Measurements from ENCODE around the gene VWA2. TPM values are rescaled to one million over a fixed set of nuclear protein-coding genes. Genes with fewer than 3 reads are reported as not detected.

VWA2 gene
- total and polyA plus RNA-seq, 7 experiments from 2014 or later = 0.11 to 0.27 TPM; not detected in 5

GRCh38 chr10:114228156-114228555, 10.9 kb upstream of the VWA2 start:
- no peaks in the 10 kb centered on the region for H3K4me1 ChIP-seq (ENCODE audit: control insufficient read depth in 2 of 2, insufficient read depth in 2 of 2, low read length in 2 of 2)
- POLR2A ChIA-PET = no interaction called here
- ATAC-seq (no peak), DNase-seq (no peak)
- H3K27ac ChIP-seq (ENCODE audit: low read depth, low read length) = no peak overlapping the region
- Mint-ChIP-seq H3K4me3 (no peak overlapping the region), H3K4me1 (no peaks in the 10 kb centered on the region), H3K27me3 (peaks cover 21 to 38% (median 29%) of the 10 kb centered on the region in 5 donors), H3K27ac (no peak overlapping the region), H3K36me3 (no peaks in the 10 kb centered on the region), H3K9me3 (no peaks in the 10 kb centered on the region)
- no peak overlapping the region for H3K4me3 ChIP-seq (ENCODE audit: low read length)
- intact Hi-C loops (cut with micrococcal nuclease) = no loop called here
- H3K36me3 ChIP-seq (ENCODE audit: control insufficient read depth in 2 of 3, insufficient read depth in 3 of 3, low read length in 3 of 3) = no peaks in the 10 kb centered on the region
- H3K9me3 ChIP-seq (ENCODE audit: control insufficient read depth in 2 of 3, low read length in 3 of 3) = no peaks in the 10 kb centered on the region
- H3K27me3 ChIP-seq (ENCODE audit: control insufficient read depth in 2 of 2, insufficient read depth in 2 of 2, low read length in 2 of 2) = no peaks in the 10 kb centered on the region
- CTCF ChIA-PET = no interaction called here

GRCh38 chr10:114232561-114233176, 6.4 kb upstream of the VWA2 start:
- no peak overlapping the region for H3K27ac Mint-ChIP-seq
- H3K36me3 Mint-ChIP-seq = no peaks in the 10 kb centered on the region
- Histone ChIP-seq H3K36me3 (ENCODE audit: control insufficient read depth in 2 of 3, insufficient read depth in 3 of 3, low read length in 3 of 3) (no peaks in the 10 kb centered on the region), H3K27ac (ENCODE audit: low read depth, low read length) (no peak overlapping the region), H3K27me3 (ENCODE audit: control insufficient read depth in 2 of 2, insufficient read depth in 2 of 2, low read length in 2 of 2) (no peaks in the 10 kb centered on the region), H3K9me3 (ENCODE audit: control insufficient read depth in 2 of 3, low read length in 3 of 3) (no peaks in the 10 kb centered on the region), H3K4me3 (ENCODE audit: low read length) (no peak overlapping the region), H3K4me1 (ENCODE audit: control insufficient read depth in 2 of 2, insufficient read depth in 2 of 2, low read length in 2 of 2) (no peaks in the 10 kb centered on the region)
- intact Hi-C loops (cut with micrococcal nuclease) = no loop called here
- ATAC-seq (no peak), DNase-seq (no peak)
- H3K27me3 Mint-ChIP-seq = peaks cover 17 to 41% (median 35%) of the 10 kb centered on the region in 5 donors
- CTCF ChIA-PET = no interaction called here
- no peaks in the 10 kb centered on the region for H3K9me3 Mint-ChIP-seq
- H3K4me1 Mint-ChIP-seq = no peaks in the 10 kb centered on the region
- H3K4me3 Mint-ChIP-seq = no peak overlapping the region
- POLR2A ChIA-PET = no interaction called here

GRCh38 chr10:114233482-114233881, 5.6 kb upstream of the VWA2 start:
- DNase-seq = no peak
- no peaks in the 10 kb centered on the region for H3K9me3 ChIP-seq (ENCODE audit: control insufficient read depth in 2 of 3, low read length in 3 of 3)
- Mint-ChIP-seq H3K4me1 (peaks cover 0 to 4% (median 2%) of the 10 kb centered on the region in 7 donors), H3K27ac (no peak overlapping the region), H3K27me3 (peaks cover 20 to 43% (median 37%) of the 10 kb centered on the region in 5 donors), H3K9me3 (no peaks in the 10 kb centered on the region), H3K4me3 (no peak overlapping the region), H3K36me3 (no peaks in the 10 kb centered on the region)
- no peaks in the 10 kb centered on the region for H3K4me1 ChIP-seq (ENCODE audit: control insufficient read depth in 2 of 2, insufficient read depth in 2 of 2, low read length in 2 of 2)
- no peaks in the 10 kb centered on the region for H3K27me3 ChIP-seq (ENCODE audit: control insufficient read depth in 2 of 2, insufficient read depth in 2 of 2, low read length in 2 of 2)
- no peak overlapping the region for H3K4me3 ChIP-seq (ENCODE audit: low read length)
- H3K36me3 ChIP-seq (ENCODE audit: control insufficient read depth in 2 of 3, insufficient read depth in 3 of 3, low read length in 3 of 3) = no peaks in the 10 kb centered on the region
- no peak overlapping the region for H3K27ac ChIP-seq (ENCODE audit: low read depth, low read length)
- no peak for ATAC-seq
- ChIA-PET POLR2A (no interaction called here), CTCF (no interaction called here)
- intact Hi-C loops (cut with micrococcal nuclease) = no loop called here

- Mint-ChIP-seq H3K27me3 (peaks cover 26 to 49% (median 44%) of the 10 kb centered on the region in 5 donors), H3K9me3 (no peaks in the 10 kb centered on the region), H3K4me1 (peaks cover 0 to 9% (median 4%) of the 10 kb centered on the region in 7 donors), H3K36me3 (no peaks in the 10 kb centered on the region), H3K27ac (no peak overlapping the region), H3K4me3 (no peak overlapping the region)
- ATAC-seq (no peak), DNase-seq (no peak)
- Histone ChIP-seq H3K36me3 (ENCODE audit: control insufficient read depth in 2 of 3, insufficient read depth in 3 of 3, low read length in 3 of 3) (no peaks in the 10 kb centered on the region), H3K4me3 (ENCODE audit: low read length) (no peak overlapping the region), H3K27ac (ENCODE audit: low read depth, low read length) (no peak overlapping the region), H3K4me1 (ENCODE audit: control insufficient read depth in 2 of 2, insufficient read depth in 2 of 2, low read length in 2 of 2) (no peaks in the 10 kb centered on the region), H3K9me3 (ENCODE audit: control insufficient read depth in 2 of 3, low read length in 3 of 3) (no peaks in the 10 kb centered on the region), H3K27me3 (ENCODE audit: control insufficient read depth in 2 of 2, insufficient read depth in 2 of 2, low read length in 2 of 2) (peaks cover 0 to 4% of the 10 kb centered on the region in 2 donors)
- POLR2A ChIA-PET = no interaction called here
- CTCF ChIA-PET = no interaction called here
- intact Hi-C loops (cut with micrococcal nuclease) = no loop called here
Measured at GRCh38 chr10:114234132-114234531, 4.9 kb upstream of the VWA2 start.

GRCh38 chr10:114239994-114240345, 916 bp downstream of the VWA2 start:
- H3K27ac Mint-ChIP-seq = no peak overlapping the region
- no peak overlapping the region for H3K27ac ChIP-seq (ENCODE audit: low read depth, low read length)
- peaks cover 61 to 73% (median 65%) of the 10 kb centered on the region in 5 donors for H3K27me3 Mint-ChIP-seq
- intact Hi-C loops (cut with micrococcal nuclease) = no loop called here
- no peaks in the 10 kb centered on the region for H3K36me3 Mint-ChIP-seq
- POLR2A ChIA-PET = no interaction called here
- no peaks in the 10 kb centered on the region for H3K36me3 ChIP-seq (ENCODE audit: control insufficient read depth in 2 of 3, insufficient read depth in 3 of 3, low read length in 3 of 3)
- peak overlapping the region in 5 of 10 donors; percentile 1 to 37 (median 19) for H3K4me3 Mint-ChIP-seq
- peaks cover 0 to 4% of the 10 kb centered on the region in 2 donors for H3K27me3 ChIP-seq (ENCODE audit: control insufficient read depth in 2 of 2, insufficient read depth in 2 of 2, low read length in 2 of 2)
- ATAC-seq (no peak), DNase-seq (no peak)
- no peaks in the 10 kb centered on the region for H3K9me3 Mint-ChIP-seq
- H3K4me1 ChIP-seq (ENCODE audit: control insufficient read depth in 2 of 2, insufficient read depth in 2 of 2, low read length in 2 of 2) = no peaks in the 10 kb centered on the region
- no peak overlapping the region for H3K4me3 ChIP-seq (ENCODE audit: low read length)
- H3K4me1 Mint-ChIP-seq = peaks cover 0 to 9% (median 4%) of the 10 kb centered on the region in 7 donors
- no peaks in the 10 kb centered on the region for H3K9me3 ChIP-seq (ENCODE audit: control insufficient read depth in 2 of 3, low read length in 3 of 3)
- CTCF ChIA-PET = no interaction called here

- H3K9me3 Mint-ChIP-seq = no peaks in the 10 kb centered on the region
- DNase-seq (no peak), ATAC-seq (no peak)
- H3K27ac Mint-ChIP-seq = no peak overlapping the region
- Histone ChIP-seq H3K27me3 (ENCODE audit: control insufficient read depth in 2 of 2, insufficient read depth in 2 of 2, low read length in 2 of 2) (peaks cover 0 to 4% of the 10 kb centered on the region in 2 donors), H3K4me1 (ENCODE audit: control insufficient read depth in 2 of 2, insufficient read depth in 2 of 2, low read length in 2 of 2) (no peaks in the 10 kb centered on the region), H3K36me3 (ENCODE audit: control insufficient read depth in 2 of 3, insufficient read depth in 3 of 3, low read length in 3 of 3) (no peaks in the 10 kb centered on the region), H3K4me3 (ENCODE audit: low read length) (no peak overlapping the region), H3K9me3 (ENCODE audit: control insufficient read depth in 2 of 3, low read length in 3 of 3) (no peaks in the 10 kb centered on the region), H3K27ac (ENCODE audit: low read depth, low read length) (no peak overlapping the region)
- H3K36me3 Mint-ChIP-seq = no peaks in the 10 kb centered on the region
- no peak overlapping the region for H3K4me3 Mint-ChIP-seq
- intact Hi-C loops (cut with micrococcal nuclease) = no loop called here
- peaks cover 55 to 65% (median 61%) of the 10 kb centered on the region in 5 donors for H3K27me3 Mint-ChIP-seq
- POLR2A ChIA-PET = no interaction called here
- H3K4me1 Mint-ChIP-seq = peaks cover 0 to 9% (median 4%) of the 10 kb centered on the region in 7 donors
- CTCF ChIA-PET = no interaction called here
Measured at GRCh38 chr10:114242235-114242634, 3.2 kb downstream of the VWA2 start.

- POLR2A ChIA-PET = no interaction called here
- Histone ChIP-seq H3K36me3 (ENCODE audit: control insufficient read depth in 2 of 3, insufficient read depth in 3 of 3, low read length in 3 of 3) (no peaks in the 10 kb centered on the region), H3K4me3 (ENCODE audit: low read length) (no peak overlapping the region), H3K9me3 (ENCODE audit: control insufficient read depth in 2 of 3, low read length in 3 of 3) (no peaks in the 10 kb centered on the region), H3K27ac (ENCODE audit: low read depth, low read length) (no peak overlapping the region), H3K27me3 (ENCODE audit: control insufficient read depth in 2 of 2, insufficient read depth in 2 of 2, low read length in 2 of 2) (peaks cover 0 to 4% of the 10 kb centered on the region in 2 donors), H3K4me1 (ENCODE audit: control insufficient read depth in 2 of 2, insufficient read depth in 2 of 2, low read length in 2 of 2) (no peaks in the 10 kb centered on the region)
- ATAC-seq (no peak), DNase-seq (no peak)
- H3K4me1 Mint-ChIP-seq = peaks cover 0 to 4% (median 2%) of the 10 kb centered on the region in 7 donors
- CTCF ChIA-PET = no interaction called here
- no peaks in the 10 kb centered on the region for H3K9me3 Mint-ChIP-seq
- H3K27me3 Mint-ChIP-seq = peaks cover 44 to 57% (median 50%) of the 10 kb centered on the region in 5 donors
- no peak overlapping the region for H3K27ac Mint-ChIP-seq
- intact Hi-C loops (cut with micrococcal nuclease) = no loop called here
- no peak overlapping the region for H3K4me3 Mint-ChIP-seq
- no peaks in the 10 kb centered on the region for H3K36me3 Mint-ChIP-seq
Measured at GRCh38 chr10:114243661-114244060, 4.6 kb downstream of the VWA2 start.

All from naive thymus-derived CD4-positive, alpha-beta T cell (primary cell).